G401.6 (cell line): Measurements from ENCODE around the gene ZNF823.

Experiments used
- FAIRE-seq: peaks from 2 replicates; lab custom pipeline; 2012; peaks lifted over from hg19 to GRCh38; lab: Jason Lieb, UNC

Gene ZNF823

DNA sequence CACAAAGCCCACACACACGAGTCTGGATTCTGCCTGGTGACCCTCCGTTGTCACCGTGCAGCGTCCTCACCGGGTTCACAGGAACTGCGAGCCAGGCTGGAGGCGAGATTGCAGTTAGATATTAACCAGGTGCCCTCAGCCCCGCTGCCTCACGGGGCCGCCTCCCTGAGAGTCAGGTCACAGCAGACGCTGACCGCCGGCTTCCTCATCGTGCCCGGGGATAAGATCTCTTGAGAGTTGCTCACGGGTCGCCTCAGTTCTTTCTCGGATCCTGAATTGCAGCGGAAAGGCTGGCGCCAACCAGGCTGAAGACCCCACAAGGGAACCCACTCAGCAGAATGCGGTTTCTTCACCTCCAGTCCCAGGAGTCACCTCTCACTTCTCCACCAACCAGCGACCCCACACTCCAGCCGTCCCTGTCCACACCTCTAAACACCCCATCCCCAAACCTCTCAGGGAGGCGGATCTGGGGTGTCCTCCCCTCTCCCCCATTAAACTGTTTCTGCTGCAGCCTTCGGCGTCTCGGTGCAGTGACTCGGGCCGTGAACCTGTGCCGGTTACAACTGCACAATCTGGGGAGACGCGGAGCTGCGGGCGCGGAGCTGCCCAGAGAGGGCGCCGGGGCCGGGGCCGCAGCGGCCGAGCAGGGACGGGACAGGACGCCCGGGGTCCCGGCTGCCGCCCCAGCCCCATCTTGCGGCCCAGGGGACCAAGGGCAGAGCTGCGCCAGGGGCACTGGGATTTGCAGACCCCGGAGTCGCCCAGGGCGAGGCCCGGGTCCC lies 591 bp downstream of the ZNF823 start:
- FAIRE-seq: no peak

DNA sequence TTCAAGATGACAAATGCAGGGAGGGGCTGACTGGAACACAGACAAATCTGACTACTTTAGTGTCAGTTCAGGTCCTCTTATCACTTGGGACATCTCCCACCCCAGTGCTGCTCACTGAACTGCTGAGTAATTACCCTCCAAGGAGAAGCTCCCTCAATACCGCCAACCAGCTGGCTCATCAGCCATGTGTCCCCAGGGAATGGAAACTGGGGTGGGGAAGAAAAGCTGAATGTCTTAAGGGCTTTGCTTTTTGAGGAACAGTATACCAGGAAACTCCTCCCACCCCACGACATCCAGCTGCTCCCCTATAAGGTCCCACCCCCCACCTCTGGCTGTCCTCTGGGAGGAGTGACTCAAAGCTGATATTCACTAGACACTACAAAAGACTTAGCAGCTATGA lies 2.0 kb downstream of the ZNF823 start:
- no peak for FAIRE-seq

DNA sequence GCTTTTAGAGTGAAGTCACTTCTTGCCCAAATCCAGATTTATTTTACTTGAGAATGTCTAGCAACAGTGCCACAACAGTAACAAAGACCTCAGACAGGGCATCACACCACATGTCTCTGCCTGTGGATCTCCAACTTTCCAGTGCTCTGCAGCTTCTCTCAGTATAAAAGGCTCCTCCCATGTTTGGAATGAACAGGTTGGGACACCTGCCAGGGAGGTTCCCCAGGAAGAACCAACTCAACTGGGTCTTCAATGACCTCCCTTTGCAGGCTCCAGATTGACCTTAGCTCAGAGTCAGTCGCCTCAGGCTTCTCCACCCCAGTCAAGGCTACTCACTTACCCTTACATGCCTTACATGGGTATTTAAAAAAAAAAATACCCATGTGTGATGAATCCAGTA lies 3.4 kb downstream of the ZNF823 start:
- FAIRE-seq: no peak

DNA sequence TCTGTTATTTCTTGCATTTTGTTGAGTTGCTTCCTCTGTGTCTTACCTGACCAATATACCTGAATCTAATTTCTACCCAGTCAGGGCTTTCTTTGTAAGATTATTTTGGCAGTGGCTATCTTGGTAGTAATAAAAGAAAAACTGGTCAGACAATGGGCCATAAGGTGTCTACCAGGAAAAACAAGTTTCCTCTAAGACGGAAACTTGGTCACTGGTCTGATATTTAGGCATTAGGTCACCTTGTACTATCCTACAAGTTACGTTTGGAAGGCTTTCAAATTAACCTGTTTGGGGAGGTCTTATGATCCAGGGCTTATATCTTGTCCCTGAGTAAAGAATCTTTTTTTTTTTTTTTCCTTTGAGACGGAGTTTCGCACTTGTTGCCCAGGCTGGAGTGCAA lies 9.2 kb downstream of the ZNF823 start:
- FAIRE-seq: no peak

DNA sequence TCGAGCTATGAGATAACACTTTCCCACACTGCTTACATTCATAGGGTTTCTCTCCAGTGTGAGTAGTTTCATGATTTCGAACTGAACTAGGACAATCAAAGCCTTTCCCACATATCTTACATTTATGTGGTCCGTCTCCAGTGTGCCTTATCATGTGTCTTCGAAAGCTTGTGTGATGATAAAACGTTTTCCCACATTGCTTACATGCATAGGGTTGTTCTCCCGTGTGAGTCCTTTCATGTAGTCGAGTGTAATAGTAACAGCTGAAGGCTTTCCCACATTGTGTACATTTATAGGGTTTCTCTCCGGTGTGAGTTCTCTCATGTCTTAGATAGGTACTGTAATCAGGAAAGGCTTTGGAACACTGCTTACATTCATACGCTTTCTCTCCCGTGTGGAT lies 16.3 kb downstream of the ZNF823 start:
- FAIRE-seq: no peak

DNA sequence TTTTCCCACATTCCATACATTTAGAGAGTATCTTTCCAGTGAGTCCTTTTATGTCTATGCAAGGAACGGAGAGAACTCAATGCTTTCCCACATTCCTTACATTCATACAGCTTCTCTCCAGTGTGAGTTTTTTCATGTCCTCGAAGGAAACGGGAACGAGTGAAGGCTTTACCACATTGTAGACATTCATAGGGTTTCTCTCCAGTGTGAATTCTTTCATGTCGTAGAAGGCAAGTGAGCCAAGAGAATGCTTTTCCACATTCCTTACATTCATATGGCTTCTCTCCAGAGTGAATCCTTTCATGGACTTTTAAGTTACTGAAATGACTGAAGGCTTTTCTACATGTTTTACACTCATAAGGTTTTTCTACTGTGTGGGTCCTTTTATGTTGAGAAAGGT lies 17.1 kb downstream of the ZNF823 start:
- no peak for FAIRE-seq

DNA sequence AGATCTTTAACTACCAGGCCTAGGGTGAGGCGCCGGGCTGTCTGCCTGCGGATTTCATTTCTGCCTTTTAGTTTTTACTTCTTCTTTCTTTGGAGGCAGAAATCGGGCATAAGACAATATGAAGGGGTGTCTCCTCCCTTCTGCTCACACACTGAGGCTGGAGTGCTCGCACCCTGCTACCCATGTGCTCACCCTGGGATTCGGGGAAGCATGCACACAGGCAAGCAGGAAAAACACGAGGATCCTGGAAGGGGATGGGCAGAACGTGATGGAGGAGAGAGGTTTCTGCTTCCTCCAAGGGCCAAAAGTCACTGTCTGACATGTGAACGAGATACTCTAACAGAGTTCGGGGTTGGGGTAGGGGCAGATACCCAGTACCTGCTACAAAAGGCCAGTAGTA lies 28.4 kb downstream of the ZNF823 start:
- FAIRE-seq: no peak

DNA sequence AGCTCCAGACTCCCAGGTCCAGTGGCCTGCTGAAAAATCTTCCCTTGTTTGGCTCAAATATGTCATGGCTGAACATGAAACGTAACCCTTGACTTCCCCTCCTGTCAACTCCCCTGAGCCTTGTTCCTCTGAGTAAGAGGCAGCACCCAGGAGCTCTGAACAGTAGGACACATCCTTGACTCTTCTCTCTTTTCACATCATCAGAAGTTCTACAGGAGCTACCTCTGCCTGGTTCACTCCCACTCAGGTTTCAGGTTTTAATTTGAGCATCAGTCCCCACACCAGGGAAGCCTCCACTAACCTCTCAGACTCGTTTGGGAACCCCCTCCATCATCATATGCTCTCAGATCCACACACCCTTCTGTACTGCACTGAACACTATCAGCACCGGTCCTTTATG lies 30.3 kb downstream of the ZNF823 start:
- FAIRE-seq: no peak

DNA sequence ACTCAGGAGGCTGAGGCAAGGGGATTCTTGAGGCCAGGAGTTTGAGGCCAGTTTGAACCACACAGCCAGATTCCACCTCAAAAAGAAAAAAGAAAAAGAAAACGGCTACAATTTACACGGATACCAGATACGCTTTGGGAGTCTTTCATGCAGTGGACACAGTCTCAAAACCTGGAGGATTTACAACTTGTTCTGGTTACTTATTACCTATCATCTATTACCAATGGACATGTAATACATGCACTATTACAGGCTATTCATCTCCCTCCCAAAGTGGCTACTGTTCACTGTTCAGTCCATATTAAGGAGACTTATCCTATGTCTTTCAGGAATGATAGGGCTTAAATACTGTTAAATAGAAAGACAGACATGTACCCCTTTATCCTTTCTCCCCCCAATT lies 33.3 kb downstream of the ZNF823 start:
- no peak for FAIRE-seq

DNA sequence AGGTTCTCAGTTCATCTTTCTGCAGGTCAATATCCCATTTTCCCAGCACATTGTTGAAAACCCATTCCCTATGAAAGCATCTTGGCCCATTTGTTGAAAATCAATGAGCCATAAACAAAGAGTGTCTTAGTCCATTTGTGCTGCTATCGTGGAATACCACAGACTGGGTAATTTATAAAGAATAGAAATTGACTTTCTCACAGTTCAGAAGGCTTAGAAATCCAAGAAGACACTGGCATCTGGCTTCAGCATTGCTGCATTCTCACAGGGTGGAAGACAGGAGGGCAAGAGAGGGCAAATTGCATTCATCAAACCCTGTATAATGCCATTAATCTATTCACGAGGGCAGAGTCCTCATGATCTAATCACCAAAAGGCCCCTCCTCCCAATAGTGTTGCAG lies 34.1 kb downstream of the ZNF823 start:
- no peak for FAIRE-seq

DNA sequence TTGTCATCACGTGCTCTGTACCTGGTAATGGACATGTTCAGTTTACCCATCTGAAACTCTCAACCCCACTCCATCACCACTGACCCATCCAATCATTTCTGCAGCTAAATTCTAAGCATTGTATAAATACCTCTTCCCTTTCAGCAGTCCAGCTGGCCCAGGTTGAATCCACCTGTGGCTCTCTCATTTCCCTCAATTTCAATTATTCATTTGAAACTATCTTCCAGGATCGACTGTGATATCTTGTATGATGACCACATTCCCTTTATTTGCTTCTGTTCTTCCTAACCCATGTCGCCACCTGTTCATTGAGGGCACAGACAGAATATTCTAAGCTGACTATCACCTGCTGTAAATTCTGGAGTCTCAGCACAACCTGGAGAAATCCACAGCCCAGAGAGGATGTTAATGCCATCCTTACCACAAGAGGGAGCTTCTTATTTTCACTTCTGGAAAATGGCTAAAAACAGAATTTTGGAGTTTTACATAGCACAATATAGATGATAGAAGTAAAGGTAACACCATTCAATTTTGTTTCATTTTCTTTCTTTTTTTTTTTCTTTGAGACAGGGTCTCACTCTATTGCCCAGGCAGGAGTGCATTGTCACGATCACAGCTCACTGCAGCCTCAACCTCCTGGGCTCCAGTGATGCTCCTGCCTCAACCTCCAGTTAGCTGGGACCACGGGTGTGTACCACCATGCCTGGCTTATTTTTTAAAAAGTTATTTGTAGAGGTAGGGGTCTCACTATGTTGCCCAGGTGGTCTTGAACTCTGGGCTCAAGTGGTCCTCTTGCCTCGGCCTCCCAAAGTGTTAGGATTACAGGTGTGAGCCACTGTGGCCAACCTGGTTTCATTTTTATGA lies 38.6 kb downstream of the ZNF823 start:
- peak; percentile 91 for FAIRE-seq

DNA sequence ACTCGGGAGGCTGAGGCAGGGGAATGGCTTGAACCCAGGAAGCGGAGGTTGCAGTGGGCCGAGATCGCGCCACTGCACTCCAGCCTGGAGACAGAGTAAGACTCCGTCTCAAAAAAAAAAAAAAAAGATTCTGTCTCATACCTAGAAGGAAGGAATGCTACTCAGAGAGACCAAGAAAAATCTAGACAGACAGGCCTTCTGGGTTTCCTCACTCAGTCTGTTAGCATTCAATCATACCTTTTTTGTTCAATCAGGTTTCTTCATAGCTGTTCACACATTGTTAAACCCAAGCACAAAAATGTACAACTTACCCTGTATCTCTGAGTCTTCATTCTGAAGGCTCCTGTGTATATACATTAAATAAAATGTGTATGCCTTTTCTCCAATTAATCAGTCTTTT lies 40.5 kb downstream of the ZNF823 start:
- FAIRE-seq: no peak

DNA sequence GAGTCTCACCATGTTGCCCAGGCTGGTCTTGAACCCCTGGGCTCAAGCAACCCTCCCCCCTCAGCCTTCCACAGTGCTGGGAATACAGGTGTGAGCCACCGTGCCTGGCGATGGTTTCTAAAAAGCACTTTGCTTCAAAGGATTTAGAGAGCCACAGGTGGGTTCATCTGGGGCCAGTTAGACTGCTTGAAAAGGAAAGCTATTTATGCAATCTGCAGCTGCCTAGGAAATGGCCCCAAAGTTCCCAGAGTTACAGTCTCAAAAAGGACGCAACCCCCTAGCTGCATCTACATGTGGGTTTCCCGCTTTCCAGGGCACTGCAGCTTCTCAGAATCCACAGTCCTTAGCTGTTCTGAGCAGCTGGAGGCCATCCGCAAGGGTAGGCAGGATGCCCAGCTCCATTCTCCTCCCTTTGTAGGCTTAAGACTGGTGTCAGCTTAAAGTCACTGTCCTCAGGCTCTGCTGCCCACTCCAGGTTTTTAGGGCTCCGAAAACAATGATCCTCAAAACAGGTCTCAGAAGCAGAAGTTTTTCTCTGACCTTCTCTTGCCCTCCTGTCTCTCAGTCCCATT lies 41.4 kb downstream of the ZNF823 start:
- no peak for FAIRE-seq

DNA sequence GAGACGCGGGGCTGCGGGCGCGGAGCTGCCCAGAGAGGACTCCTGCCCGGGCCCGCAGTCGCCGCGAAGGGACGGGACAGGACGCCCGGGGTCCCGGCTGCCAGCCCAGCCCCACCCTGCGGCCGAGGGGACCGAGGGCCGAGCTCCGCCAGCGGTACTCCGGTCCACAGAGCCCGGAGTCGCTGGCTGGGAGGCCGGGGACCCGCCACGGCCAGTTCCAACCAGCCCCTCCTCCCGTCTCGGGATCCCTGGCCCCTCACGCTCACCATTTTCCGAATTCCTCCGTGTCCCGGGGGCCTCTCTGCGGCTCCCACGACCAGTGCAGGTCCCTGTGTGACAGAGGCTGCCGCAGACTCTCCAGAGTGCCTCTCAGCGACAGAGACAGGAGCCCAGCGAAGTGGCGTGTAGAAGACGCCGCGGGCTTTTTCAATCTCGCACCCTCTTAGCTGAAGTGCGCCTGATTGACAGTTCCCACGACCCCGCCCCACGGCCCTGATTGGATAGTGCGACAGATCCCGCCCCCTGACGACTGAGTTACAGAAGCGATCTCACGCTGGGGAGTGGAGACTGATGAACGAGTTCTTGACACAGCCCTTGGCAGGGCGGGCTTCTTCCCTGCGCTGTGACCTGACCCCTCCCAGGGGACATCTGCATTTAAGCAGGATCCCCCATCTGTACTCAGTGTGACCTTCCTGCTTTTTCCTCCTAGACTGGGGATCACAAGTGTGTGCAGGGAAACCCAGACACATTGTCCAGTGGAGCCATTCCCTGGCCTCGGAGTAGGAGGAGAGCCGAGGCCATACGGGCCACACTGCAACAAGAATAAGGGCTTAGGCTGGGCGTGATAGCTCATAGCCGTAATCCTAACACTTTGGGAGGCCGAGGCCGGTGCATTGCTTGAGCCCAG lies 44.0 kb downstream of the ZNF823 start:
- peak; percentile 91 for FAIRE-seq

DNA sequence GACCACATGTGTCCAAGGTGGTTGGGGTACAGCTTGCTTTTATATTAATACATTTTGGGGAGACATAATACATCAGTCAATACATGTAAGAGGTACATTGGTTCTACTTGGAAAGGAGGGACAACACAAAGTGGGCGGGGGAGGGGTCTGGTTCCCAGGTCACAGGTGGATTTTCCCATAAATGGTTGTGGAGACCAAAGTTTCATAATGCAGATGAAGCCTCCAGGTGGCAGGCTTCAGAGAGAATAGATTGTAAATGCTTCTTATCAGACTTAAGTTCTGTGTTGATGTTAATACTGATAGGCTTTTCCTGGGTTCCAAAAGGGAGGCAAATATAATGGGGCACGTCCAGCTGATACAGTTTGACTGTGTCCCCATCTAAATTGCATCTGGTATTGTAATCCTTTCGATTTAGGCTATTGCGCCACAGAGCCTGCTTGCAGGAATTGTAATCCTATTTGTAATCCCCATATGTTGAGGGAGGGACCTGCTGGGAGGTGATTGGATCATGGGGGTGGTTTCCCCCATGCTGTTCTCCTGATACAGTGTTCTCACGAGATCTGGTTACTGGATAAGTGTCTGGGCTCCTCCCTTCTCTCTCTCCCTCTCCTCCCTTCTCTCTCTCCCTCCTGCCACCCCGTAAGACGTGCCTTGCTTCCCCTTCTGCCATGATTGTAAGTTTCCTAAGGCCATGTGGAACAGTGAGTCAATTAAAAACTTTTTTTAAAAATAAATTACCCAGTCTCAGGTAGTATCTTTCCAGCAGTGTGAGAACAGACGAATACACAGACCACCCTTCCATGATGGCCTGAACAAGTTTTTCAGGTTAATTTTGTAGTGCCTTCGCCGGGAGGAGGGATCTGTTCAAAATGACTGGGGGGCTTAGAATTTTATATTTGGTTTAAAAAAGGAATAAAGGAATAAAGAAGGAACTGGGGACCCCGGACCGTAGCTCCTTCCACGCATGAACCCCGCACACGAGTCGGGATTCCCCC lies 44.9 kb downstream of the ZNF823 start:
- FAIRE-seq: no peak

DNA sequence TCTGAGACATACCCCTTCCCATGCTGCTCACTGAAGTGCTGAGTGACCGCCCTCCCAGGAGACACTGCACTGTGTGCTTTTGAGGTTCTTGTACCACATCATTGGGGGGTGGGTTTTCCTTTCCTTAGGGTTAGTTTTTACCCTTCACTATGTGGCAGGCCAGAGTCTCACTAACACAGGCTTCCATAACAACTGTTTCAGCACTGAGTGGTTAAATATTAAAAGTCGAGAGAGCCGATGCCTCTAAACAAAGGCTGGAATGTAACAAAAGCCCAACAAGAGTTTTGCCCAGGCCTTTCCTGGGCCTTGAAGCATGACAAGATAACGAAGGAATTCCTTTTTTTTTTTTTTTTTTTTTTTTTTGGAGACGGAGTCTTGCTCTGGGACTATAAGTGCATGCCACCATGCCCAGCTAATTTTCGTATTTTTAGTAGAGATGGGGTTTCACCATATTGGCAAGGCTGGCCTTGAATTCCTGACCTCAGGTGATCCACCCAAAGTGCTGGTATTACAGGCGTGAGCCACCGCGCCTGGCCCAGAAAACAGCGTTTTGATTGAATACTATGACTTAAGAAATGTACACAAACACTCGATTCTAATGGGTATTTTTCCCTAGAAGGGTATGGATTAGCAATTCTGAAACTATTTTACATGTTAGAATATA lies 46.5 kb downstream of the ZNF823 start:
- FAIRE-seq: no peak

DNA sequence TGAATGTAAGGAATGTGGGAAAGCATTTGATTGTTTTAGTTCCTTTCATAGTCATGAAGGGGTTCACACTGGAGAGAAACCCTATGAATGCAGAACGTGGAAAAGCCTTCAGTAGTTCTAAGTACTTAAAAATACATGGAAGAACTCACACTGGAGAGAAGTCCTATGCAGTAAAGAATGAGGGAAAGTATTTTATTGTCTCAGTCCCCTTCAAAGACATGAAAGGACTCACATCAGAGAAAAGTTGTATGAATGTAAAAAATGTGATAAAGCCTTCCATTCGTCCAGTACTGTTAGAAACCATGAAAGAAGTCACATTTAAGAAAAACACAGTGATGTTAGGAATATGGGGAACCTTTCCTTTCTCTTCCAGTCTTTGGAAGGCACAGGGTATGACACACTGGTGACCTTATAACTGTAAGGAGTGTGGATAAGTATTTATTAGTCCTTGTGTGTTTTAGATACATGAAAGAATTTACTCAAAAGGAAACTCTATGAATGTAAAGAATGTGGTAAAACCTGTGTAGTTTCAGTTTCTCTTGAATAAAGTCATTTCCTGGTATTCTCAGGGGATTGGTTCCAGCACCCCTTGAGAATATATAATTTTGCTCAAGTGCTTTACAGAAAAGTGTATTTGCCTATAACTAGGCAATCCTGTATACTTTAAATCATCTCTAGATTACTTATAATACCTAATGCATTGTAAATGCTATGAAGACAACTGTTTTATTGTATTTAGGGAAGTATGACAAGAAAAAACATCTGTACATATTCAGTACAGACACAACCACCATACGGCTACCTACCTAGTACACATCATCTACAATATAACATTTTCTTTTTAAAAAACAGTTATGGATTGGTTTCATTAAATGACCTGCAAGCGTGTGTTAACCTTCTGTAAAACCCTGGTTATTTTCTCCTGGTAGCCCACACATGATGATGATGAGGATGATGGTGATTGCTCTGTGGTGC lies 52.8 kb downstream of the ZNF823 start:
- no peak for FAIRE-seq

DNA sequence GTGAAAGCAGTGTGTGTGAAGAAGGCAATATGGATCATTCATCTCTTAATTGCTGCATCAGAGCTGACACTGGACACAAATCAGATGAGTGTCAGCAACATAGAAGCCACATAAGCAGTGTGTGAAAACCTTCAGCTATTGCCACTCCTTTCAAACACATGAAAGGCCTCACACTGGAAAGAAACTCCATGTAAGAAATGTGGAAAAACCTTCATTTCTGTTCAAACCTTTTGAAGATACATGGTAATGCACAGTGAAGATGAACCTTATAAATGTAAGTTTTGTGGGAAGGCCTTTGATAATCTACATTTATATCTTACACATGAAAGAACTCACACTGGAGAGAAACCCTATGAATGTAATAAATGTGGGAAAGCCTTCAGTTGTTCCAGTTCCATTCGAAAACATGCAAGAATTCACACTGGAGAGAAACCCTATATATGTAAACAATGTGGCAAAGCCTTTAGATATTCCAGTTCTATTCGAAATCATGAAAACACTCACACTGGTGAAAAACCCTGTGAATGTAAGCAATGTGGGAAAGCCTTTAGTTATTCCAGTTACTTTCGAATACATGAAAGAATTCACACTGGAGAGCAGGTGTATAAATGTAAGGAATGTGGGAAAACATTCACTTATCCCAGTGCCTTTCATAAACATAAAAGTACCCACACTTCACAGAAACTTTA lies 53.6 kb downstream of the ZNF823 start:
- FAIRE-seq: no peak
